OCI-LY1 (cell line): Measurements from ENCODE around the gene POLR2L.

Experiments
- EZH2 ChIP-seq: fragments of 200-600 bp; sonication (generic), shearing (Covaris generic); IDR thresholded peaks from 2 replicates; pipeline ENCODE4 v1.8.0; 2017; ENCODE audit warnings: borderline replicate concordance, mixed run types, mild to moderate bottlenecking, antibody characterized with exemption, low read length, moderate library complexity, mixed read lengths
- TF ChIP-seq, protein P1 (sequence below): fragments of 200-600 bp; sonication (generic), shearing (Covaris generic); IDR thresholded peaks from 2 replicates; pipeline ENCODE4 v1.5.1; 2017; ENCODE audit warnings: mild to moderate bottlenecking, antibody characterized with exemption, low read length, moderate library complexity, mixed read lengths

DNA sequence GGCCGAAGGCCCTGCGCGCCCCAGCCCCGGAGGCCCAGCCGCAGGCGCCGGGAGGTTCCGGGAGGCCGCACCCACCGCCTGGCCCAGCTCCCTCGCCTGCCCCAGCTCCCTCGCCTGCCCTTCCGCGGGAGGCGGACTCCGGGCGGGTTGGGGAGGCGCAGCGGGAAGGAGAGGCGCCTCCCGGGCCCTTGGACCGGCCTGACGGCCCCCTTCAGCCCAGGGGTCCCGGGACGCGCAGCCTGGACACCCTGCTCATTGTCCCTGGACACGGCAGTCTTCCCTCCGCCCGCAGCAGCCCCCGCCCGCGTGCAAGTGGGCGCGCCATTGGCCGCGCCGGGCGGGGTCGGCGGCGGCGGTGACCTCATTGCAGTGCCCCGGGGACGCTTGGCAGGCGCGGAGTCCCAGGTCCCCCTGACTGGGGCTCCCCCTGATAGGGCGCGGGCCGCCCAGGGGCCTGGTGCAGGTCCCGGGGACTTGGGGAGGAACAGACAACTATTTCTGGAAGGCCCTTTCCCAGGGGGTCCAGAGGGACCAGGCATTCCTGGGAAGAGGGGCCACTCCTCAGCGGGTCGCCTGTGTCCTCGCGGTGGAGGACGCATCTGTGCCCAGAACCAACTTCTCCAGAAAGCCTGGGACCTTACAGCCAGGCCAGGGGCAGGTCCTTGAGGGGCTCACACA, 9.1 kb downstream of the POLR2L start:
- TF ChIP-seq, protein P1, sequence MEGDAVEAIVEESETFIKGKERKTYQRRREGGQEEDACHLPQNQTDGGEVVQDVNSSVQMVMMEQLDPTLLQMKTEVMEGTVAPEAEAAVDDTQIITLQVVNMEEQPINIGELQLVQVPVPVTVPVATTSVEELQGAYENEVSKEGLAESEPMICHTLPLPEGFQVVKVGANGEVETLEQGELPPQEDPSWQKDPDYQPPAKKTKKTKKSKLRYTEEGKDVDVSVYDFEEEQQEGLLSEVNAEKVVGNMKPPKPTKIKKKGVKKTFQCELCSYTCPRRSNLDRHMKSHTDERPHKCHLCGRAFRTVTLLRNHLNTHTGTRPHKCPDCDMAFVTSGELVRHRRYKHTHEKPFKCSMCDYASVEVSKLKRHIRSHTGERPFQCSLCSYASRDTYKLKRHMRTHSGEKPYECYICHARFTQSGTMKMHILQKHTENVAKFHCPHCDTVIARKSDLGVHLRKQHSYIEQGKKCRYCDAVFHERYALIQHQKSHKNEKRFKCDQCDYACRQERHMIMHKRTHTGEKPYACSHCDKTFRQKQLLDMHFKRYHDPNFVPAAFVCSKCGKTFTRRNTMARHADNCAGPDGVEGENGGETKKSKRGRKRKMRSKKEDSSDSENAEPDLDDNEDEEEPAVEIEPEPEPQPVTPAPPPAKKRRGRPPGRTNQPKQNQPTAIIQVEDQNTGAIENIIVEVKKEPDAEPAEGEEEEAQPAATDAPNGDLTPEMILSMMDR = no peak
- no peak for TF ChIP-seq EZH2
